ENCODE measurements around the gene SAMD14.
A peak's percentile ranks its signal among the peaks of the same experiment; 100 is the strongest.

SAMD14 gene

GRCh38 chr17:50094753-50095619 lies 35.0 kb downstream of the SAMD14 start, which contains the start of gene PDK2:
Gene PDK2, plus strand, starts transcription at chr17:50095351. Its CDS starts 85 bp downstream, at chr17:50095436.
- peak; percentile 85 for DNase-seq

- peak; percentile 64 for DNase-seq
Measured at GRCh38 chr17:50094243-50094752, 35.7 kb downstream of the SAMD14 start.

GRCh38 chr17:50093807-50094206 lies 36.2 kb downstream of the SAMD14 start:
- no peak for DNase-seq

GRCh38 chr17:50093246-50093645 lies 36.7 kb downstream of the SAMD14 start:
- DNase-seq, result no peak

- DNase-seq, result no peak
Measured at GRCh38 chr17:50091918-50092285, 38.1 kb downstream of the SAMD14 start.

- DNase-seq, result no peak
Measured at GRCh38 chr17:50090971-50091917, 38.7 kb downstream of the SAMD14 start.

- DNase-seq, result no peak
Measured at GRCh38 chr17:50090071-50090470, 39.9 kb downstream of the SAMD14 start.

- no peak for DNase-seq
Measured at GRCh38 chr17:50088952-50089825, 40.8 kb downstream of the SAMD14 start.

- no peak for DNase-seq
Measured at GRCh38 chr17:50087912-50088405, 42.0 kb downstream of the SAMD14 start.

GRCh38 chr17:50087246-50087911 lies 42.6 kb downstream of the SAMD14 start:
- DNase-seq, result no peak

GRCh38 chr17:50081757-50082156 lies 48.2 kb downstream of the SAMD14 start:
- DNase-seq, result no peak

GRCh38 chr17:50080827-50081226 lies 49.1 kb downstream of the SAMD14 start:
- no peak for DNase-seq

- DNase-seq, result no peak
Measured at GRCh38 chr17:50080096-50080480, 49.9 kb downstream of the SAMD14 start.

- DNase-seq, result no peak
Measured at GRCh38 chr17:50079334-50080095, 50.4 kb downstream of the SAMD14 start.

GRCh38 chr17:50078430-50078829 lies 51.5 kb downstream of the SAMD14 start:
- DNase-seq, result no peak

GRCh38 chr17:50076591-50077235 lies 53.2 kb downstream of the SAMD14 start:
- DNase-seq, result no peak

- DNase-seq, result no peak
Measured at GRCh38 chr17:50076221-50076590, 53.8 kb downstream of the SAMD14 start.

- no peak for DNase-seq
Measured at GRCh38 chr17:50075446-50076032, 54.4 kb downstream of the SAMD14 start.

- no peak for DNase-seq
Measured at GRCh38 chr17:50074227-50074626, 55.7 kb downstream of the SAMD14 start.

GRCh38 chr17:50072925-50073324 lies 57.0 kb downstream of the SAMD14 start:
- DNase-seq, result no peak
